Karpas-422 (cell line): ENCODE data around the gene LILRB3. TPM values are rescaled to one million over a fixed set of nuclear protein-coding genes. Genes with fewer than 3 reads are reported as not detected.
A peak's percentile ranks its signal among the peaks of the same experiment; 100 is the strongest.
"Not testable (repeated sequence)": the region's sequence is repeated elsewhere in the genome, so short reads cannot be mapped to it uniquely, and the experiment has no call there.

Experiments used
- DNase-seq: peaks from one replicate; pipeline ENCODE4 v3.0.0-alpha.2; 2015
- H2AFZ ChIP-seq: fragments of 200-600 bp; sonication (generic); 2 replicates; pipeline ENCODE4 v1.6.1; 2014; ENCODE audit warnings: antibody characterized with exemption, low read length, mixed read lengths
- H3K27ac ChIP-seq: fragments of 200-600 bp; sonication (generic); 2 replicates; pipeline ENCODE4 v1.5.1; 2014; ENCODE audit warnings: mild to moderate bottlenecking, low read length, moderate library complexity
- H3K27me3 ChIP-seq: fragments of 200-600 bp; sonication (generic); 2 replicates; pipeline ENCODE4 v1.6.1; 2014; ENCODE audit warnings: low read length, mixed read lengths
- H3K36me3 ChIP-seq: fragments of 200-600 bp; sonication (generic); 2 replicates; pipeline ENCODE4 v1.6.1; 2014; ENCODE audit warnings: low read length, mixed read lengths; ENCODE audit not compliant: insufficient read depth
- H3K4me1 ChIP-seq: fragments of 200-600 bp; sonication (generic); 2 replicates; pipeline ENCODE4 v1.6.1; 2014; ENCODE audit warnings: mild to moderate bottlenecking, low read length, mixed read lengths
- H3K4me2 ChIP-seq: fragments of 200-600 bp; sonication (generic); 2 replicates; pipeline ENCODE4 v1.6.1; 2014; ENCODE audit warnings: low read length, low read depth, mild to moderate bottlenecking; ENCODE audit not compliant: poor library complexity, severe bottlenecking
- H3K4me3 ChIP-seq: fragments of 200-600 bp; sonication (generic); 2 replicates; pipeline ENCODE4 v1.5.1; 2014; ENCODE audit warnings: mild to moderate bottlenecking, antibody characterized with exemption, low read length, mixed read lengths
- H3K79me2 ChIP-seq: fragments of 200-600 bp; sonication (generic); 2 replicates; pipeline ENCODE4 v1.6.1; 2014; ENCODE audit warnings: mild to moderate bottlenecking, low read length, mixed read lengths
- H3K9ac ChIP-seq: fragments of 200-600 bp; sonication (generic); 2 replicates; pipeline ENCODE4 v1.6.0; 2014; ENCODE audit warnings: low read length
- H3K9me2 ChIP-seq: fragments of 200-600 bp; sonication (generic), shearing (Covaris generic); replicated peaks from 2 replicates; pipeline ENCODE4 v1.6.0; 2014; ENCODE audit warnings: mild to moderate bottlenecking, low read length, moderate library complexity; ENCODE audit not compliant: insufficient read depth
- H3K9me3 ChIP-seq: fragments of 300-700, 200-600 bp; sonication (generic); 2 replicates; pipeline ENCODE4 v1.6.1; 2014; ENCODE audit warnings: low read length, mixed read lengths
- H4K20me1 ChIP-seq: fragments of 200-600 bp; sonication (generic); 2 replicates; pipeline ENCODE4 v1.6.1; 2014; ENCODE audit warnings: mild to moderate bottlenecking, antibody characterized with exemption, low read length, low read depth; ENCODE audit not compliant: insufficient read depth
- total RNA-seq: library from RNA; depleted of rRNA; stranded (reverse); fragments of >200 nt; shearing (Covaris generic); gene quantifications from 2 replicates; pipeline ENCODE4 v1.2.3, GENCODE V29; 2014; ENCODE audit warnings: low replicate concordance

Gene LILRB3
- total RNA-seq, 1 experiment from 2014 or later = not detected

DNA sequence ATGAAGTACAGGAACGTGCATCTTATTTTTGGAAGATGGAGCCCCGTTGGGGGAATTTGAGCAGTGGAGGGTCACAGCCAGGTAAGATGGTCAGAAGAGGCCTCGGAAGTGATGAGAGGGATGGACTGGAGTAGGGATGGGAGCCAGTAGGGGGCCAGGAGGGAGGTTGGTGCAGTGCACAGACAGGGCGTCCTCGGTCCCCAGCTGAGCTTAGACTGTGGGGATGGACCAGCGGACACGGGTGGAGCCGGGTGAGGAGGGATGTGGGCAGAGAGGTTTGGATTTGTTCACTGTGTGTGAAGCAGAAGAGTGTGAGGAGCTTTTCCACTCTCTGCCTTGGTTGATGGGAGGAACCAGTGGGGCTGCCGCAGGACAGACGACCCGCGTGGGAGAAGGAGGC lies 11.6 kb downstream of the LILRB3 start:
- H3K9me2 ChIP-seq = no peaks in the 10 kb centered on the region
- no peak for DNase-seq
- H3K9me3 ChIP-seq = no peaks in the 10 kb centered on the region
- no peak overlapping the region for H3K9ac ChIP-seq
- H3K4me3 ChIP-seq = no peak overlapping the region
- H4K20me1 ChIP-seq = peaks cover 25% of the 10 kb centered on the region
- no peak overlapping the region for H3K4me2 ChIP-seq
- peaks cover 14% of the 10 kb centered on the region; the same call in 1 of the 2 replicates for H3K36me3 ChIP-seq
- no peak overlapping the region for H2AFZ ChIP-seq
- H3K79me2 ChIP-seq = no peaks in the 10 kb centered on the region
- H3K4me1 ChIP-seq = no peaks in the 10 kb centered on the region
- H3K27ac ChIP-seq = no peak overlapping the region
- H3K27me3 ChIP-seq = no peaks in the 10 kb centered on the region

DNA sequence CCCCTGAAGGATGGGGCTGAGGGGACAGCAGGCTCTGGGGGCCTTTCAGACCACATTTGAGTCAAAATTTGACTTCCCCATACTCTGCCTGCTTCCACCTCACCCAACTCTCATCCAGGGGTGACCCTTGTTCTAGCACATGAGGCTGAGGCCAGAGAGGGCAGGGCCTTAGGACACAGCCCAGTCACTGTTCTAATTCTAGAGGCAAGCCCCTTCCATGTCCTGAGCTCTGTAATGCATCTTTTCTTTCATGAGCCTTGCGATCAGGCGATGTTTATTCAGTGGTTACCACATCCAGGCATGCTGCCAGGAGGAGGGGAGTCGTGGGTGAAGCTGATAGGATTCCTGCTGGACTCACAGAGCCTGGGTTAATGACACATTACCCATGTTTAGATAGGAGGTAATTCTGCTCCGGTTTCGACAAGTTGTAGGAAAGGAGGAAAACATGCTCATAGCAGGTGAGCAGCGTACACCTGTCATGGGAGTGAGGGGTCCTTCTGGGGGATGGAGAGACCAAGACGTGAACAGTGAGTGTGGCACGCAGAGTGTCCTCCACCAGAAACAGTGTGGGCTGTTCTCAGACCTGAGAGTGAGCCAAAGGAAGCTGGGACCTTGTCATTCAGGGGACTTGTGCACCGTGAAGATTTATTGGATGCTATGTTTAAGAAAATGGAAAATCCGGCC lies 12.9 kb downstream of the LILRB3 start:
- no peaks in the 10 kb centered on the region; the same call in 1 of the 2 replicates for H3K4me1 ChIP-seq
- no peak overlapping the region for H3K4me3 ChIP-seq
- peak; percentile 64 for DNase-seq
- H4K20me1 ChIP-seq = peaks cover 38% of the 10 kb centered on the region
- H3K9ac ChIP-seq = no peak overlapping the region
- peaks cover 25% of the 10 kb centered on the region for H3K36me3 ChIP-seq
- no peaks in the 10 kb centered on the region for H3K9me2 ChIP-seq
- H3K27ac ChIP-seq = no peak overlapping the region
- H3K9me3 ChIP-seq = no peaks in the 10 kb centered on the region
- H2AFZ ChIP-seq = no peak overlapping the region
- H3K27me3 ChIP-seq = no peaks in the 10 kb centered on the region
- H3K79me2 ChIP-seq = peaks cover 7% of the 10 kb centered on the region
- no peak overlapping the region for H3K4me2 ChIP-seq

- DNase-seq = no peak
- no peak overlapping the region for H2AFZ ChIP-seq
- no peak overlapping the region for H3K27ac ChIP-seq
- no peak overlapping the region for H3K9ac ChIP-seq
- peaks cover 32% of the 10 kb centered on the region for H3K36me3 ChIP-seq
- no peak overlapping the region for H3K4me3 ChIP-seq
- H3K4me2 ChIP-seq = no peak overlapping the region
- H4K20me1 ChIP-seq = peaks cover 45% of the 10 kb centered on the region
- H3K27me3 ChIP-seq = no peaks in the 10 kb centered on the region
- no peaks in the 10 kb centered on the region for H3K9me3 ChIP-seq
- peaks cover 14% of the 10 kb centered on the region for H3K79me2 ChIP-seq
- no peaks in the 10 kb centered on the region; the same call in 1 of the 2 replicates for H3K4me1 ChIP-seq
- no peaks in the 10 kb centered on the region for H3K9me2 ChIP-seq
These were observed 13.6 kb downstream of the LILRB3 start for GRCh38 chr19:54209058-54209810.

- Histone ChIP-seq H3K27me3 (no peaks in the 10 kb centered on the region), H3K9me2 (no peaks in the 10 kb centered on the region), H3K79me2 (peaks cover 19% of the 10 kb centered on the region), H3K4me1 (no peaks in the 10 kb centered on the region; the same call in 1 of the 2 replicates), H3K4me3 (no peak overlapping the region), H3K9me3 (no peaks in the 10 kb centered on the region), H3K27ac (no peak overlapping the region), H3K9ac (no peak overlapping the region), H4K20me1 (peaks cover 50% of the 10 kb centered on the region), H2AFZ (no peak overlapping the region), H3K36me3 (peaks cover 37% of the 10 kb centered on the region), H3K4me2 (no peak overlapping the region)
- DNase-seq = peak; percentile 71
These were observed 14.1 kb downstream of the LILRB3 start for GRCh38 chr19:54208784-54209057.

- Histone ChIP-seq H3K9me2 (no peaks in the 10 kb centered on the region), H3K79me2 (peaks cover 25% of the 10 kb centered on the region), H2AFZ (no peak overlapping the region), H4K20me1 (peaks cover 56% of the 10 kb centered on the region), H3K36me3 (peaks cover 43% of the 10 kb centered on the region), H3K4me3 (no peak overlapping the region), H3K27me3 (no peaks in the 10 kb centered on the region), H3K9ac (no peak overlapping the region), H3K4me2 (no peak overlapping the region), H3K9me3 (no peaks in the 10 kb centered on the region), H3K4me1 (peaks cover under 1% of the 10 kb centered on the region; the same call in 1 of the 2 replicates), H3K27ac (no peak overlapping the region)
- peak; percentile 76 for DNase-seq
These were observed 14.6 kb downstream of the LILRB3 start for GRCh38 chr19:54207983-54208783.

- peaks cover 6% of the 10 kb centered on the region for H3K4me1 ChIP-seq
- no peak overlapping the region for H3K4me2 ChIP-seq
- H4K20me1 ChIP-seq = peaks cover 61% of the 10 kb centered on the region
- peaks cover 48% of the 10 kb centered on the region for H3K36me3 ChIP-seq
- no peak overlapping the region for H2AFZ ChIP-seq
- no peak overlapping the region for H3K4me3 ChIP-seq
- no peak overlapping the region for H3K9ac ChIP-seq
- no peaks in the 10 kb centered on the region for H3K9me2 ChIP-seq
- no peaks in the 10 kb centered on the region for H3K9me3 ChIP-seq
- no peak overlapping the region for H3K27ac ChIP-seq
- no peaks in the 10 kb centered on the region for H3K27me3 ChIP-seq
- H3K79me2 ChIP-seq = peaks cover 30% of the 10 kb centered on the region
- DNase-seq = no peak
These were observed 15.2 kb downstream of the LILRB3 start for GRCh38 chr19:54207676-54207982.

GRCh38 chr19:54207193-54207592 lies 15.6 kb downstream of the LILRB3 start:
- Histone ChIP-seq H4K20me1 (peaks cover 65% of the 10 kb centered on the region), H3K36me3 (peaks cover 53% of the 10 kb centered on the region), H3K79me2 (peaks cover 34% of the 10 kb centered on the region)
- H3K9me2 ChIP-seq, H2AFZ ChIP-seq, DNase-seq, H3K9ac ChIP-seq, H3K4me1 ChIP-seq, H3K9me3 ChIP-seq, H3K4me2 ChIP-seq, H3K4me3 ChIP-seq, H3K27me3 ChIP-seq, H3K27ac ChIP-seq: not testable (repeated sequence)

- no peaks in the 10 kb centered on the region for H3K9me3 ChIP-seq
- no peak overlapping the region for H3K9ac ChIP-seq
- peaks cover 14% of the 10 kb centered on the region for H3K4me1 ChIP-seq
- H2AFZ ChIP-seq = no peak overlapping the region
- DNase-seq = peak; percentile 46
- no peak overlapping the region for H3K27ac ChIP-seq
- H4K20me1 ChIP-seq = peaks cover 69% of the 10 kb centered on the region
- peaks cover 38% of the 10 kb centered on the region for H3K79me2 ChIP-seq
- peaks cover 57% of the 10 kb centered on the region for H3K36me3 ChIP-seq
- H3K9me2 ChIP-seq = no peaks in the 10 kb centered on the region
- H3K4me2 ChIP-seq = no peak overlapping the region
- H3K27me3 ChIP-seq = no peaks in the 10 kb centered on the region
- no peak overlapping the region for H3K4me3 ChIP-seq
These were observed 16.0 kb downstream of the LILRB3 start for GRCh38 chr19:54206831-54207177.
